ENCODE results near the gene CRYBA1. TPM values are rescaled to one million over a fixed set of nuclear protein-coding genes. Genes with fewer than 3 reads are reported as not detected.
A peak's percentile ranks its signal among the peaks of the same experiment; 100 is the strongest.

Gene CRYBA1
- total RNA-seq, 1 donor from 2014 or later: not detected

DNA sequence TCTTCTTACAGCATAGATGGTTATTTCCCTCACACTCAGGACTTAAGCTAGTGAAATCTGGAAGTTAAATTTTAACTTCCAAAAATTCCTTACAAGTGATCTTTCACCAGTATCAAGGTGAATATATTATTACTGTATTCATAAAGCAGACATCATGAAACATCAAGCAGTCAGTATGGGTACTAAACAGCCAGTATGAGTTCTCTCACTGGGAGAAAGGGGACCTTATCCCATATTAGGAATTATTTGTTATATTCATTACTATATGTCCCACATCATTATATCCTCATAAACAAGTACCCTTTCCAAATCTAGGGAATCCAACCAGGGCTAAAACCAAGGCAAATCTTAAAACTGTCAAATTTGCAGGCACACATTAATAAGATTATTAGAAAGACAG is 32.0 kb downstream of the CRYBA1 start:
- DNase-seq (ENCODE audit: low read depth, low spot score): no peak

DNA sequence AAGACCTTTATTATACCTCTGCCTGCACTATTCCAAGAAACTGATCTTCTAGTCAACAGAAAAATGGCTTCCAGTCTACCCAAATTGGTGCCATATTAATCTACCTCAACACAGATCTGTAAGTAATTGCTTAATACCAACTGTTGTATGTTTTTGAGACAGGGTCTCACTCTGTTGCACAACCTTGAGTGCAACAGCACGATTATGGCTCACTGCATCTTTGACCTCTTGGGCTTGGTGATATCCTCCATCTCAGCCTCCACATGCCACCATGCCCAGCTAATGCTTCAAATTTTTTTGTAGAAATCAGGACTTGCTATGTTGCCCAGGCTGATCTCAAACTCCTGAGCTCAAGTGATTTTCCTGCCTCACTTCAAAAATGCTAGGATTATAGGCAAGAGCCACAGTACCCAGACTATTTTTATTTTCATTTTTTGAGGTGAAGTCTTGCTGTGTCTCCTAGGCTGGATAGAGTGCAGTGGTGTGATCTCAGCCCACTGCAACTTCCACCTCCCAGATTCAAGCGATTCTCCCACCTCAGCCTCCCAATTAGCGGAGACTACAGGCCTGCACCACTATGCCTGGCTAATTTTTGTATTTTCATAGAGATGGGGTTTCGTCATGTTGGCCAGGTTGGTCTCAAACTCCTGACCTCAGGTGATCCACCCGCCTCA is 32.9 kb downstream of the CRYBA1 start:
- no peak for DNase-seq (ENCODE audit: low read depth, low spot score)

DNA sequence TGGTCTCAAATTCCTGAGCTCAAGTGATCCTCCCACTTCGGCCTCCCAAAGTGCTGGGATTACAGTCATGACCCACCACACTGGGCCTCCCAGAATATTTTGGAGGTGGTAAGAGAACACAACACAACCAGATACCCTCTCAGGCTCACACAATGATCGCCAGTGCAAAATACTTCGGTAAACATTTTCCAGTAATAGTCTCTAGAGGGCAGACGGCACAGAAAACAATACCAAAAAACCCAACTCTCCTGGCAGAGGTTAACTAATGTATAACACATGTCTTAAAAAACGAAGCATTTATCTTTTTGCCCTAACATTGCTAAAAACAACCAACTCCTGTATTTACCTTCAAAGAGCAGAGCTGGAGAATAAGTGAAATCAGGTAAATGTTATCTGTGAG is 36.8 kb downstream of the CRYBA1 start:
- DNase-seq (ENCODE audit: low read depth, low spot score): no peak

GRCh38 chr17:29283961-29284360 is 37.3 kb downstream of the CRYBA1 start:
- no peak for DNase-seq (ENCODE audit: low read depth, low spot score)

GRCh38 chr17:29289852-29290251 is 43.2 kb downstream of the CRYBA1 start:
- no peak for DNase-seq (ENCODE audit: low read depth, low spot score)

- DNase-seq (ENCODE audit: low read depth, low spot score): no peak
Measured at GRCh38 chr17:29291163-29291752, 44.6 kb downstream of the CRYBA1 start.

DNA sequence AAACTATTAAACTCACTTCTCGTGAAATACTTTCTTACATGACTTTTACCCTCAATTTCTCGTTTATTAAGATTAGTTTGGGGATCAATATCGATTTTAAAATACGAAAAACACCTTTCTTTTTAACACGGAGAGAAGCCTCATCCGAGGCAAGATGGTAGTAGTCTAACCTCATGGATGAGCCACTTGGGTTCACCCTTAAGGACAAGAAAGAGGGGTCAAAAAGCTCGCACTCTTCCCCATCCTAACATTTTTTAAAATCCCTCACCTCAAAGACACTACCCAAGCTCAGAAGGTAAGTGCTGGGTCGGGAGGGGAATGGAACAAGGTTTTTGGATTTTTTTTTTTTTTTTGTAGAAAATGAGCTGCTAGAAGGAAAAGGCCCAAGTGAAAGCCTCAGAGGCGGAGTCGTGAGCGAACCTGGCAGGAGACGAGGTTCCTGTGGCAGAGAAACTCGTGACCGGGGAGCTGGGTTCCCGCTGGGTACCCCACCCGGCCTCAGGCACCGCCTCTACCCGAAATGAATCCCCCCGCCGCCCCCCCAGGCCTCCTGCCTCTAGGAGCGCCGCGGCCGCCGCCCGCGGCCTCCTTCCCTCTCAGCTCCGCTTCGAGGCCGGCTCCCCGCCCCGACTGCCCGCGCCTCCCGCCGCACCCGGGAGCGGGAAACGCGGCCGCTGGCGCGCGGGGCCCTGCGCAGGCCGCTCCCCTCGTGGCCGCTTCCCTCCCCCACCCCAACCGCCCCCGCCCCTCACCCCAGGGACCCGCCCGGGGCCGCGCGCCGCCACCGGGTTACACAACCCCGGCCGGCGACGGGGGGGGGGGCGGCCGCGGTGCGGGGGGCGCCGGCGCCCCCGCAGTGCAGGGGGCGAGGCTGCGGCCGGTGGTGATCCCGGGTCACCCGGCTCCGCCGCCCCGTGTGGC is 45.7 kb downstream of the CRYBA1 start:
- DNase-seq (ENCODE audit: low read depth, low spot score): no peak

- DNase-seq (ENCODE audit: low read depth, low spot score): no peak
Measured at GRCh38 chr17:29292992-29293889, 46.6 kb downstream of the CRYBA1 start.

GRCh38 chr17:29293890-29294579 is 47.4 kb downstream of the CRYBA1 start, which contains the start of gene NUFIP2:
Gene NUFIP2 (minus strand): TSS chr17:29294148. CDS start chr17:29294059, 89 bp downstream.
- DNase-seq (ENCODE audit: low read depth, low spot score): peak; percentile 90

- no peak for DNase-seq (ENCODE audit: low read depth, low spot score)
Measured at GRCh38 chr17:29294580-29294900, 47.9 kb downstream of the CRYBA1 start.

GRCh38 chr17:29295420-29295819 is 48.8 kb downstream of the CRYBA1 start:
- no peak for DNase-seq (ENCODE audit: low read depth, low spot score)

DNA sequence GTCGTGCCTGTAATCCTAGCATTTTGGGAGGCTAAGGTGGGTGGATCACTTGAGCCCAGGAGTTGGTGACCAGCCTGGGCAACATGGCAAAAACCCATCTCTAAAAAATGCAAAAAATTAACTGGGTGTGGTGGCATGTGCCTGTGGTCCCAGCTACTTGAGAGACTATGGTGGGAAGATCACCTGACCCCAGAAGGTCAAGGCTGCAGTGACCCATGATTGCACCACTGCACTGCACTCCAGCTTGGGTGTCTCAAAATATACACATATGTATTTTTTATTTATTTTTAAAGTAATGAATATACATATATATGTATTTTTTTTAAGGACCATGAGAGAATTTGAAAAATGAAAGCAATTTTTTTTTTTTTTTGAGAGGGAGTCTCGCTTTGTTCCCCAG is 52.4 kb downstream of the CRYBA1 start:
- DNase-seq (ENCODE audit: low read depth, low spot score): no peak

DNA sequence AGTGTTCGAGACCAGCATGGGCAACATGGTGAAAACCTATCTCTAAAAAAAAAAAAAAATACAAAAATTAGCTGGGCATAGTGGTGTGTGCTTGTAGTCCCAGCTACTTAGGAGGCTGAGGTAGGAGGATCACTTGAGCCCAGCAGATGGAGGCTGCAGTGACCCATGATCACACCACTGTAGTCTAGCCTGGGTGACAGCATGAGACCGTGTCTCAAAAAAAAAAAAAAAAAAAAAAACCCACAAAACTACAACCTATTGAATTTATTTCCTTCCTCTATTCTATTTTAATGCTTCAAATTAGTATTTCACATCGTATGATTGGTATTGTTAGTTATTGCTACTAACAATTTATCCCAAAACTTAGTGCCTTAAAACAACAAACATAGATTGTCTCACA is 56.7 kb downstream of the CRYBA1 start:
- DNase-seq (ENCODE audit: low read depth, low spot score): no peak

Other genes starting within 250 kb of the CRYBA1 start
- not detected in 2 replicates for gene SEZ6, start 240.8 kb upstream of the CRYBA1 start, total RNA-seq
- 0.92 and 2.0 TPM in 2 replicates for gene PIPOX, start 203.7 kb upstream of the CRYBA1 start, total RNA-seq
- 12.1 and 20.0 TPM in 2 replicates for gene MYO18A, start 66.5 kb upstream of the CRYBA1 start, total RNA-seq
- gene NUFIP2, start 47.3 kb downstream of the CRYBA1 start, total RNA-seq: 30.3 and 45.9 TPM in 2 replicates
- gene TAOK1, start 143.5 kb downstream of the CRYBA1 start, total RNA-seq: 54.0 and 62.6 TPM in 2 replicates